Body of pancreas (tissue), 4 donors: ENCODE measurements around the gene CLN5.

Experiments
- CTCF ChIP-seq, 7 experiments: fragments of 450-650 bp in 4 of 7; fragments of 200-600 bp in 3 of 7; sonication (generic) in 3 of 7; IDR thresholded peaks; one replicate each; pipeline ENCODE4 v1.5.1; 2016 to 2019; ENCODE audit warnings: antibody characterized with exemption in 7 of 7
- POLR2A ChIP-seq, 3 donors: fragments of 450-650 bp; IDR thresholded peaks; one replicate each; pipeline ENCODE4 v1.6.1; 2016; ENCODE audit warnings: antibody characterized with exemption in 3 of 3, mild to moderate bottlenecking in 2 of 3

DNA sequence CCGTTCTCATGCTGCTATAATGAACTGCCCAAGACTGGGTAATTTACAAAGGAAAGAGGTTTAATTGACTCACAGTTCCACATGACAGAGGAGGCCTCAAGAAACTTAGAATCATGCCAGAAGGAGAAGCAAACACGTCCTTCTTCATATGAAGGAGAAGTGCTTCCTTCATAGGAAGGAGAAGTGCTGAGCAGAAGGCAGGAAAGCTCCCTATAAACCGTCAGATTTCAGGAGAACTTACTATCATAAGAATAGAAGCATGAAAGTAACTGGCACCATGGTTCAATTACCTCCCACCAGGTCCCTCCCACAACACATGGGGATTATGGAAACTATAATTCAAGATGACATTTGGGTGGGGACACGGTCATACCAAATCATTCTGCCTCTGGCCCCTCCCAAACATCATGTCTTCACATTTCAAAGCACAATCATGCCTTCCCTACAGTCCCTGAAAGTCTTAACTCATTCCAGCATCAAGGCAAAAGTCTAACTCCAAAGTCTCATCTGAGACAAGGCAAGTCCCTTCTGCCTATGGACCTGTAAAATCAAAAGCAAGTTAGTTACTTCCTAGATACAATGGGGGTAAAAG lies 32.9 kb upstream of the CLN5 start:
- no peak for TF ChIP-seq CTCF (IDR thresholded peaks at IDR 0.05)
- TF ChIP-seq POLR2A (IDR thresholded peaks at IDR 0.05) = no peak
